GM20000 (cell line): Measurements from ENCODE around the gene HMOX1.

Experiments
- DNase-seq: peaks from one replicate; pipeline ENCODE4 v3.0.0; 2012; ENCODE audit warnings: low spot score
- TF ChIP-seq, protein P1 (sequence below): IDR thresholded peaks from 2 replicates; pipeline ENCODE4 v1.5.1; 2012; ENCODE audit warnings: mild to moderate bottlenecking, control low read depth; ENCODE audit errors: extremely low read depth, missing control alignments

Gene HMOX1

DNA sequence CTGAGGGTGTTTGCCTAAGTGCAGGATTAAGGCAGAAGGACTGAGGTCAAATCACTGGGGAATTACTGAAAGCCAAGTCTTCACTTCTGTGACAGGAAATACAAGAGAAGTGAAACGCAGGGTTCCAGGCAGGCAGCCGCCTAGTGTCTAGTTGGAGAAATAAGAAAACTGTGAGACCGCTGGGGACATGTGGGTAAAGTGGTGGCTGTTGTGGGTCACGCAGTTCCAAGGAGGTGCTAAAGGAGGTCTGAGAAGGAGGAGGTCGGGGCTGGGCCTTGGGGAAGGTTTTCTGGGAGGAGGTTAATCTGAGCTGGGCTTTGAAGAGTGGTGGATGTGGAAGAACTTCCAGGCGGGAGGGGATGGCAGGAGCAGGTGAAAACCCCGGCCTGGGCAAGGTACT is 30.2 kb downstream of the HMOX1 start:
- DNase-seq: peak; percentile 67
- TF ChIP-seq, protein P1, sequence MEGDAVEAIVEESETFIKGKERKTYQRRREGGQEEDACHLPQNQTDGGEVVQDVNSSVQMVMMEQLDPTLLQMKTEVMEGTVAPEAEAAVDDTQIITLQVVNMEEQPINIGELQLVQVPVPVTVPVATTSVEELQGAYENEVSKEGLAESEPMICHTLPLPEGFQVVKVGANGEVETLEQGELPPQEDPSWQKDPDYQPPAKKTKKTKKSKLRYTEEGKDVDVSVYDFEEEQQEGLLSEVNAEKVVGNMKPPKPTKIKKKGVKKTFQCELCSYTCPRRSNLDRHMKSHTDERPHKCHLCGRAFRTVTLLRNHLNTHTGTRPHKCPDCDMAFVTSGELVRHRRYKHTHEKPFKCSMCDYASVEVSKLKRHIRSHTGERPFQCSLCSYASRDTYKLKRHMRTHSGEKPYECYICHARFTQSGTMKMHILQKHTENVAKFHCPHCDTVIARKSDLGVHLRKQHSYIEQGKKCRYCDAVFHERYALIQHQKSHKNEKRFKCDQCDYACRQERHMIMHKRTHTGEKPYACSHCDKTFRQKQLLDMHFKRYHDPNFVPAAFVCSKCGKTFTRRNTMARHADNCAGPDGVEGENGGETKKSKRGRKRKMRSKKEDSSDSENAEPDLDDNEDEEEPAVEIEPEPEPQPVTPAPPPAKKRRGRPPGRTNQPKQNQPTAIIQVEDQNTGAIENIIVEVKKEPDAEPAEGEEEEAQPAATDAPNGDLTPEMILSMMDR: peak; percentile 60

DNA sequence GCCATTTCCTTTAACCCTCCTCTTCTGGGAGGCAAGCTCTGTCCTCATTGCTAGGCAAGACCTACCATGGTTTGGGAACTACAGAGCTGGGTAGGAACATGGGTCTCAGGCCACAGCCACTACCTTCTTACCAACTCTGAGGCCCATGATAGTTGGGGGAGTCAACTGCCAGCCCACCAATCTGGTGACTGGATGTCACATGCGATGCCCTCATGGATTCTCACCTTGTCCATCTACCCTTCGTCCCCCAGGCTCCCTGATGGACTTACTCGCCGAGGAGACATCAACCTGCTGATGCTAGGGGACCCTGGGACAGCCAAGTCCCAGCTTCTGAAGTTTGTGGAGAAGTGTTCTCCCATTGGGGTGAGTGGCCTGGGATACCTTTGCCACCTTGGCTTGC is 32.7 kb downstream of the HMOX1 start:
- TF ChIP-seq, protein P1: no peak
- no peak for DNase-seq

GRCh38 chr22:35417606-35418005 is 36.7 kb downstream of the HMOX1 start:
- no peak for DNase-seq

GRCh38 chr22:35418088-35418487 is 37.2 kb downstream of the HMOX1 start:
- no peak for DNase-seq
- TF ChIP-seq, protein P1: no peak

More at GRCh38 chr22:35417606-35418005, 36.7 kb downstream of the HMOX1 start:
- TF ChIP-seq, protein P1: no peak

DNA sequence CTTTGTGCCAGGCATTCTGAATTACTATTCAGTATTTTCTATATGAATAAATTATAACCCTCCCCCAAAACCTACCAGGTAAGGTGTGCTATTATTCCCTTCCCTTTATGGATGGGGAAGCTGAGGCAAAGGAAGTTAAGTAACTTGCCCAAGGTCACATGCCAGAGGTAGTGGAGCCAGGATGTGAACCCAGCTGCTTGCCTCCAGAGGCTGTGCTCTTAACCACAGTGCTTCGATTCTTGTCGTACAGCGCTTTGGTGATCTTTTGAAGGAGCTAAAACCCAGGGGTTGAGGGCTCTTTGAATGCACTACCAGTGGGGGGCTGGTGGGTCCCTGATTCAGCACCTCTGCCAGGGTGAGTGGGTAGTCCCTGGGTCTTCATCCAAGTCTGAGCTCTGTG is 37.8 kb downstream of the HMOX1 start:
- TF ChIP-seq, protein P1: no peak
- DNase-seq: no peak

GRCh38 chr22:35419756-35420155 is 38.9 kb downstream of the HMOX1 start:
- no peak for DNase-seq
- TF ChIP-seq, protein P1: no peak

DNA sequence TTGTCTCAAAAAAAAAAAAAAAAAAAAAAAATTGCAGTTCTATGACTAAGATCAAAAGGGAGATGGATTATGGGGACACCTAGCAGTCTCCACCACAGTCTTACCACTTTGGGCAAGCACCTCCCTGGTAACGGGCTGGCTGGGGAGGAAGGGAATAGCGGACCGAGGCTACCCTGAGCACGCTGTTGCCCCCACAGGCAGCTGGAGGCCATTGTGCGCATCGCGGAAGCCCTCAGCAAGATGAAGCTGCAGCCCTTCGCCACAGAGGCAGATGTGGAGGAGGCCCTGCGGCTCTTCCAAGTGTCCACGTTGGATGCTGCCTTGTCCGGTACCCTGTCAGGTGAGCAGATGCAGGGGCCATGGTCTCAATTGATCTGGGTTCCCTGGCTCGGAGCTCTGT is 40.2 kb downstream of the HMOX1 start:
- no peak for DNase-seq
- TF ChIP-seq, protein P1: no peak
